AG09309 (cell line): ENCODE results near the gene FAM222B.

Experiments
- DNase-seq: peaks from one replicate; pipeline ENCODE4 v3.0.0-alpha.2; 2010; ENCODE audit warnings: low read depth
- H3K4me3 ChIP-seq: 2 replicates; pipeline ENCODE4 v1.5.1; 2011; ENCODE audit warnings: mild to moderate bottlenecking, low read depth, low read length, moderate library complexity; ENCODE audit not compliant: control insufficient read depth
- CTCF ChIP-seq: IDR thresholded peaks from 2 replicates; pipeline ENCODE4 v1.5.1; 2011; ENCODE audit warnings: mild to moderate bottlenecking, low read depth, low read length, inconsistent platforms; ENCODE audit not compliant: insufficient read depth, control insufficient read depth; ENCODE audit errors: missing control alignments

FAM222B gene

GRCh38 chr17:28885951-28886350, 43.4 kb upstream of the FAM222B start:
- DNase-seq = no peak
- TF ChIP-seq CTCF = no peak
- no peak overlapping the region for H3K4me3 ChIP-seq

DNA sequence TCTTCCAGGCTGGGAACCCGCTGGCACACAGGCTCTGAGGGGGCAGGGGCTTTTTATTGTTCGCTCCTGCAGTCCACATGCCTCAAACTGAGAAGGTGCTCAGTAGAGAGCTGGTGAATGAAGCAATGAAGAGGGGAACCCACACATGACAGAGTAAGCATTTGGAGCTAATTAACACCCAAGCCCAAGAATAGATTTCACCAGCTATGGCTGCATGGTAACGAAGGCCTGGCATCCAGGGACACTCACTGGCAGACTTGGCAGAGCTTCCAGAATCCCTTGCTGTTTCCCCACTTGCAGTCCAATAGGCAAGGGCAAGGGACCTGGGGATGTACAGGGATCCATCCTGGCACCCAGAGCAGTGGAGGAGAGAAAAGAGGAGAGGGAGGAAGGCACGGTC, 42.8 kb upstream of the FAM222B start:
- no peak for DNase-seq
- no peak for TF ChIP-seq CTCF
- H3K4me3 ChIP-seq = no peak overlapping the region

DNA sequence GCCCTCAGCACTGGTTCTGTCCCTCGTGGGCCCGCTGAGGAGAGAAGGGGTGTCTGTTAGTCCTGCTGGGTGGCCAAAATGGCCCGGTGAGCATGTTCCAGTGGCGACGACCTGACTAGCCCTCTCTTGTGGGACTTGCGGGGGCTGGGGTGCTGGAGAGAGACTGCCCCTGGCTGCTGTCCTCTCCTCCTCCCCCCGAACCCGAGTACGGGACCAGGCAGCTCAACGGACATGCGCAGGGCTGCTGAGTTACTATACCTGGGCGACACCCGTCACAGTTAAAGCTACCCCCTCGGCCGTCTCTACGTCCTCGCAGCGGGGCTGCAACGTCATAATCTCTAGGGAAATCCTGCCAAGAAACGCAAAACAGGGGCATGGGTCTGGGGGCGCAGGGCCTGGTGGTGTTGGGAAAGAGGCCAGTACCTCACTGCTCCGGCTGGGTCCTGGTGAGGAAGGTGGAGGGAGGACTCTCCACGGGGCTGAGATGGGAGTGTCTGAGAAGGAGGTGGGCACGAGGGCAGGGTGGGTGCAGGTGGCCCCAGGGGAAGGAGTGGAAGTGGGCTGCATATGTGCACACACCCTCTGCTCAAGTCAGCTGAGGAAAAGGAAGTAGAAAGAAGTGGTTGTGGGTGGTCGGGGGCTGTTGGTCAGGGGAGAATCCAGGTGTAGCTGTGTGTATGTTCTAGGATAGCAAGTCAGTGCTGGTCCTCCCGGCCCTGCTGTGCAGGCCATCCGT, 41.5 kb upstream of the FAM222B start:
- DNase-seq = no peak
- no peak overlapping the region for H3K4me3 ChIP-seq
- TF ChIP-seq CTCF = no peak

DNA sequence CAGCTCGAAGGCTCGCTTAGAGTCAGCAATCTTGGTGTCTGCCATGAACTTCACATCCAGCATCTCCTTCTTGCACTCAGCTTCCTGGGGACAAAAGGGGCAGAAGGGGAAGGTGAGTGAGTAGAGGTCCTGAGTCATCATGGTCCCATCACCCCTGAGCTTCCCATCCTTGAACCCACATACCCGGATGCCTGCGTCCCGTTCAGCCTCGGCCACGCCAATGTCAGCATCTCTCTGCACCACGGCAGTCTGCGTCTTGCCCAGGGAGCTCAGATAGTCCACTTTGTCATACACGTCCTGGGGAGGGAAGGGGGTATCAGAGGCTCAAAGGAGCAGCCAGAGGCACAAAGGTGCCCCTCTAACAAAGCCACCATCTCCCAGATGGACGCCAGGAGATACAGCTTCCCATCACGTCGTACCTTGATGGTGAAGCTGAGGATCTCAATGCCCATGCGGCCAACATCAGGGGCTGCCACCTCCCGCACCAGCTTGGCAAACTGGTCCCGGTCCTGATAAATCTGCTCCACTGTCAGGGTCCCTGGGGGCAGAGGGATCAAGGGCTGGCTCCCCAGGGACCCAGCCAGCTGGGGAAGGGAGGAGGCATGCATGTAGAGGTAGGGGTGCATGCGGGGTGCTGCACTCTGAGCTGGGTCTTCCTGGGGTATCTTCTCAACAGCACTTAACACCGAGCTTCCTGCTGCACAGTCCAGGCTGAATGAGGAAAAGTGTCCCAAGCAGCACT, 39.7 kb upstream of the FAM222B start:
- no peak for TF ChIP-seq CTCF
- DNase-seq = no peak
- no peak overlapping the region for H3K4me3 ChIP-seq

DNA sequence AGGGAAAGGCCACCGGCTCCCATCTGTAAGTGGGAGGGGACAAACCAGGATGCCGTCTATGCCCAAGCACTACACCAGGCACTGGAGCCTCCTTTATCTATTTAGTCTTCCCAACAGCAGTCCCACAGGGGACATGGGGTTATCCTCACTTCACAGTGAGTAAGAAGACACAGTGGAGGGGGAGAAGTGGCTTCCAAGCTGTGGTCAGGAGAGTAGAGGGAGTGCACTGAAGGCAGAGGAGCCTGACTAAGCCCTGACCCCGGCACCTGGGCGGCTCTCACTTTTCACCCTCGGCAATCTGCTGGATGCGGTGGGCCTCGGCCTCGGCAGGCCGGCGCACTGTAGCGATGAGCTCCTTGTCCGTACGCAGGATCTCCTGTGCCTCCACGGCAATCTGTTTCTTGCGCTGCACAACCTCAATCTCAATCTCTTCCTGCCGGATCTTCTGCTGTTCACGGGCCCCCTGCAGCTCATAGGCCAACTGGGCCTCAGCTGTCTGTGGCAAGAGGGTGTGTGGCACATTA, 39.0 kb upstream of the FAM222B start:
- H3K4me3 ChIP-seq = no peak overlapping the region
- no peak for TF ChIP-seq CTCF
- no peak for DNase-seq

GRCh38 chr17:28880572-28880945, 38.0 kb upstream of the FAM222B start:
- TF ChIP-seq CTCF = no peak
- DNase-seq = no peak
- no peak overlapping the region for H3K4me3 ChIP-seq
